Activated CD4-positive, alpha-beta T cell treated with anti-CD3 and anti-CD28 coated beads, Interleukin-2, amount 50 U/mL, for 24 hours (primary cell): ENCODE results near the gene MBD3L5.
"Not testable (repeated sequence)": the region's sequence is repeated elsewhere in the genome, so short reads cannot be mapped to it uniquely, and the experiment has no call there.

Source experiments
- DNase-seq, 2 donors: peaks; one replicate each; pipeline ENCODE4 v3.0.0-alpha.2; 2020; ENCODE audit warnings: low read depth in 1 of 2, low spot score in 1 of 2

MBD3L5 gene

DNA sequence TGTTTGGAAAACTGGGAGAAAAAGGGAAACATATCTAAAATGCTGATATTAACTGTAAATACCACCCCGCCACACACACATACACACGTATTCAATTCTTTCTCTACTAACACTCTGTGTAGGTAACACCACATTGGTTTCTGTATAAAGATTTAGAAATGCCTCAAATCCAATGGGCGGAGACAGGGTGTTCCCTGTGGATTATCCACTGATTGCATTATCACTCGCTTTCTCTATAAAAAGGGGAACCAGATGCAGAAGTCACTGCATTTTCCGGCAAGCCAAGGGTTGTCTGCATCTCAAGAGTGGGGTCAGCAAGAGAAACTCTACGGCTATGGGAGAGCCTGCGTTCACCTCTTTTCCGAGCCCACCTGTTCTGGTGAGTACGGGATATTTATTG is at the start of gene MBD3L5:
Gene MBD3L5, plus strand, starts transcription at position 301 of the 400 bp plus-strand sequence. Its CDS starts 34 bp downstream, at position 335.
- not testable (repeated sequence) for DNase-seq

DNA sequence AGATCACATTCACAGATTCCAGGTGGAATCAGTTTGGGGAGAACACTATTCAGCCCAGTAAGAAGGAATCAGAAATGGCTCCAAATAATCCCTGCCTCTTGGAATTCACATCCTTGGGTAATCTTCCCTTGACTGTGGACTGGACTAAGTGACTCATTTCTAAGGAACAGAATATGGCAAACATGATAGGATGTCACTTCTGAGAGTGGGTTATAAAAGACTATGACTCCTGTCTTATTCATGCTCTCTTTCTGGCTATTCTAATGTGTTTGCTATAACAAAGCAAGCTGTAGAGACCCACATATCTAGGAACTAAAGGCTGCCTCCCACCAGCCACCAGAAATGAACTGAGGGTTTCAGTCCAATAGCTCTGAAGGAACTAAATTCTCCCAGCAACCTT is 46.9 kb upstream of the MBD3L5 start:
- no peak for DNase-seq

DNA sequence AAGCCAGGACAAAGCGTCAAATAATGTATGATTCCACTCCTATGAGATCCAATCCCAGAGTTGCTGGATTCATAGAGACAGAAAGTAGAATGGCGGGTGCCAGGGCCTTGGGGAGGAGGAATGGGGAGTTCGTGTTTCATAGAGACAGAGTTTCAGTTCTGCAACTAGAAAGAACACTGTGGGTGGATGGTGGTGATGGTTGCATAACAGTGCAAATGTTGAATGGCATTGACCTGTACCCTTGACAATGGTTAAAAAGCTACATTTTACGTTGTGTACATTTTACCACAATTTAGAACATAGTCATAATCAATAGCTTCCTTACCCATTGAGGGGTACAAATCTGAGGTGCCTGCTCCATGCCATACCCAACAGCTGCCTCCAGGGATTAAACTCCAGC is 42.5 kb upstream of the MBD3L5 start:
- no peak for DNase-seq

- DNase-seq = no peak
These were observed 42.1 kb upstream of the MBD3L5 start for GRCh38 chr19:6988257-6988656.

DNA sequence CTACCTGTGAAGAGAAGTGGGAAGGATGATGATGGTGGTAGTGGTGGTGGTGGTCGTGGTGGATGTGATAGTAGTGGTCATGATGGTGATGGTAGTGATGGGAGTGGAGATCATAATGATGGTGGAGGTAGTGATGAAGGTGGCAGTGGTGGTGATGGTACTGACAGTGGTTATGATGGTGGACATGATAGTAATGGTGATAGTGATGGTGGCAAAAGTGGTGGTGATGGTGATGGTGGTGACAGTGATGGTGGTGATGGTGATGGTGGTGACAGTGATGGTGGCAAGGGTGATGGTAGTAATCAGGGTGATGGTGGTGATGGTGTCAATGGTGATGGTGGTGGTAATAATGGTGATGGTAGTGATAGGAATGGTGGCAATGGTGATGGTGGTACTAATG is 35.3 kb upstream of the MBD3L5 start:
- DNase-seq = no peak

GRCh38 chr19:6996810-6997209 is 33.6 kb upstream of the MBD3L5 start:
- no peak for DNase-seq

GRCh38 chr19:6997679-6998445 is 32.5 kb upstream of the MBD3L5 start:
- DNase-seq = no peak

DNA sequence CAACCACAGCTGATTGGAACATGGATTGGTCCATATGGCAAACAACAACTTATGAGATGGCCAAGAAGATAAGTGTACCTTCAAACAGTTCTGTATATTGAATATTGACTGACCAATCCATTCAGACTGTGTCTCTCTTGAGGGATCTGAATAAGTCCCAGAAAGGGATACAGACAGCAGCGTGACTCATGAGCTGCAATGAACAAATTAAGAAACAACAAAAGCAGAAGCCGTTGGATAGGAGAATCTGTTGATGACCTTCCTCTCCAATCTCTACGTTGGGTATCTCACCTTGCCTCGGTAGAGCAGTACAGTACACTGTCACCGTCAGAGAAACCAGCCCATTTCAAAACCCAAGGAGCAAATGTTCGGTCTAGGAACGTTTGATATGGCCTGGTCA is 30.4 kb upstream of the MBD3L5 start:
- DNase-seq = no peak

DNA sequence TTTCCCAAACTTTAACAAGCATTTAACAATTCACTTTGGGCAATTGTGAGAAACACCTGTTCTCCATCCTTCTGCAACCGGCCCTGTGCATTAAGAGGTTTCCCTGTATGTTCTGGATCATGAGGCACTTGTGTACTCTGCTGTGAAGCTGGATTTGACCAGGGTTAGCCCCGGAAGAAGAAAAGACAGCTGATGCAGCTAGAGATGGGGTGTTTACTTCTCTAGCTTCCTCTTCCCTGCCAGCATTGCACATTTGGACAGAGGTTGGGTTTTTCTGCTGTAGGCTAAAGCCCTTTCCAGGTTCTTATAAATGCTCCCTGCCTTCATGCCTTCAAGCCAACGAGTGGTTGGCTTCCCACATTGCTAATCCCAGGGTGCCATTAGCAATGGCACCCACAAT is 30.0 kb upstream of the MBD3L5 start:
- no peak for DNase-seq

DNA sequence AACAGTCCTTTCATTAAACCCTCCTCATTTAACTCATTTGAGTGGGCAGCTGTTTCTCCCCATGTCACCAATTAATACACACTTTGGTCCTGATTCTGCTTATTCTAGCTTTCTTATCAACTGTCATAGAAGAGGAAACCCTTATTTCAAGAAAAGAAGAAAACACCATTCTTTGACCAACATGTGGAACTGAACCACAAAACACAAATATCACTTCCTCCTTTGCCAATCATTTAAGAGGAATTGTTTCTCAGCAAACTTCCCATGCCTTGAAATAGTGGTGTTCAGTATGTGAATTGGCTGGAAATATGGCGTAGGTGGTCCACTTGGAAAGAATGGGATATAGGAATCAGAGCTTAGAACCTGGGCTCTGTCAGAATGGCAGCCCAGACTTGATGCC is 29.6 kb upstream of the MBD3L5 start:
- no peak for DNase-seq

DNA sequence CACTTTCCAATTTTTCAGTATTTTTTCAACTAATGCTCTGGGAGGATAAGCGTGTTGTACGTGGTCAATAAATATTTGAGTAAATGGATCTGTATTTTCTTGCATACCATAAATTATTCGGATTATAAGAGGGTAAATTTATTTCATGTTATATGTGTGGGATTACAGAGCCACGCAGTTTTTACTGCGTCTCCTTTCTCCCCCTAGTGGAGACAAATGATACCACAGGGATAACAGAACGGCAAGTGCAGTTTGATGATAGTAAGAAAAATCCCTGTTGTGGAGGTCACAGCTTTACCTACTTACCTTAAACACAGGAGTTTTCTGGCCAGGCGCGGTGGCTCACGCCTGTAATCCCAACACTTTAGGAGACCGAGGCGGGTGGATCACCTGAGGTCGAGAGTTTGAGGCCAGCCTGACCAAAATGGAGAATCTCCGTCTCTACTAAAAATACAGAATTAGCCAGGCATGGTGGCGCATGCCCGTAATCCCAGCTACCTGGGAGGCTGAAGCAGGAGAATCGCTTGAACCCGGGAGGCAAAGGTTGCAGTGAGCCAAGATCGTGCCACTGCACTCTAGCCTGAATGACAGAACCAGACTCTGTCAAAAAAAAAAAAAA is 26.0 kb upstream of the MBD3L5 start:
- no peak for DNase-seq

- DNase-seq = no peak
These were observed 24.2 kb upstream of the MBD3L5 start for GRCh38 chr19:7006135-7006704.

DNA sequence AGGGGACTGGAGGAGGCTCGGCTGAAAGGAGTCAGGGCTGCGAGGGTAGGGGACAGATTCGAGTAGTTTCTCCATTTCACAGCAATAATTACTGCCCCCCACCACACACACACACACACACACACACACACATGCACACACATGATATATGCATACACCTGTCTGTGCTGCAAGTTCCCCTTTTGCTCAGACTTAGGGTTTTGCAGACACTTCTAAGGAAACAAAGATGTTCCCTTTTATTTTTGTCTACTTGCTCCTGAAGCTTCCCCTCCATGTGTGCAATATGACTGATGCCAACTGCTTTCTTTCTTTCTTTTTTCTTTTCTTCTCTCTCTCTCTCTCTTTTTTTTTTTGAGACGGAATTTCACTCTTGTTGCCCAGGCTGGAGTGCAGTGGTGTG is 22.5 kb upstream of the MBD3L5 start:
- DNase-seq = no peak

DNA sequence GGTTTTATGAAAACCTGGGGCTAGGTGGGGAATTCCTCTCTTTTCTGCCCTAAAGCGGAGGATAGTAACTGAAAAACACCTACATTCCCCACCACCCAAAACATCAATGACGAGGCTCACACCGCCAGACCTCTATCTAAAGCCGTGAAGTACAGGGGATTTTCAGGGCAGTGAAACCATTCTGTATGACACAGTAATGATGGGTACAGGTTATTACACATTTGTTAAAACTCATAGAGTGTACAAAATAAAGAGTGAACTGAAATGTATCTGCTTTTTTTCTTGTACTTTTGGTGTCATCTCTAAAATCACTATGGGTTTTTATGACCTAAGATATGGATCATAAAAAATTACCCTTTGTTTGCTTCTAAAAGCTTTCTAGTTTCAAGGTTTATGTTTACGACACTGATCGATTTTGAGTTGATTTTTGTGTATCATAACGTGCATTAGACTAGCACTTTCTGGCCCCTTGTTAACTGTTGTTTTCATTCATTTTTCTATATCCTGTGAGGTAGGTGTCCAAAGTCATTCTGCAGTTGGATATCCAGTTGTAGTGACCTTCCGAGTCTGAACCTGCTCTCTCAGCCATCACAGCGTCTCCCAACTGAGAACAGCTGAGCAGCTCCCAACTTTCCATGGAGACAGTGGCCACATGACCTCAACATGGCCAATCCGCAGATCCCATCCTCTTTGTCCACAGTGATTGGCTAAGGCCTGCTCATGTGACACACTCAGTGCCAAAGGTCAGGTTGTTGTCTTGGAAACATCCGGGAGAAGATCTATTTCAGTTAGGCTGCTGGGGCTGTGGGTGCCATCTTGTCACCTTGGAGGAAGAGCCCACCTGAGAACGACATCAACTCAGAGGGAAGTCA is 19.4 kb upstream of the MBD3L5 start:
- DNase-seq = peak in 1 of 2 donors; percentile 26

DNA sequence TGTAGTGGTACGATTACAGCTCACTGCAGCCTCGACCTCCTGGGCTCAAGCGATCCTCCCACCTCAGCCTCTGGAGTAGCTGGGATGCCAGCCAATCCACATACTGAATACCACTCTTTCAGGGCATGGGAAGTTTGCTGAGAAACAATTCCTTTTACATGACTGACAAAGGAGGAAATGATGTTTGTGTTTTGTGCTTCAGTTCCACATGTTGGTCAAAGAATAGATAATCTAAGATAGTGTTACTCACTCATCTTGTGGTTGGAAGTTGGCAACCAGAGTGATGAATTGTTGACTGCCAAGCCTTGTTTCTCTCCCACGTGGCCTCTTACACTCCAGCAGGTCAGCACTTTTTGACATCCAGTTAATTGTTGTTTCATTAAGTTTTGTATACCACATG is 16.7 kb upstream of the MBD3L5 start:
- no peak for DNase-seq

DNA sequence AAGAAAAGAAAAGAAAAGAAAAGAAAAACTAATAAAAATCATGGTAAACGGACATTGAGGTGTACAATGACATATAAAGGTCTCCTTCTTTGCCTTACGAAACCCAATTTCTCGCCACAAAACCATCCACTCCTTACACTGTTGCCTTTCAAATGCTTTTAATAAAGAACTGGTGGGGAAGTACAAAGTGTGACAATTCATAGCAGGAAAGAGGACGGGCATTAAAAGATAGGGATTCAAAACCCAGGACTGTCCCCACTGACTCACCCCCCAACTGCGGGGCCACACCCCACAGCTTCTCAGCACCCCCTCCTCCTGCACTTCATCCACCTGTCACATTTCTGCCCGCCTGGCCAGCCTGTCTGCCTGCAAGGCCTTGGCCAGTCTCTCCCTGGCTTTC is 11.6 kb upstream of the MBD3L5 start:
- DNase-seq = no peak

GRCh38 chr19:7021331-7021730 is 9.0 kb upstream of the MBD3L5 start, which contains the start of gene MBD3L2B:
Gene MBD3L2B (minus strand): TSS chr19:7021431. CDS start chr19:7021397, 34 bp downstream.
- not testable (repeated sequence) for DNase-seq

DNA sequence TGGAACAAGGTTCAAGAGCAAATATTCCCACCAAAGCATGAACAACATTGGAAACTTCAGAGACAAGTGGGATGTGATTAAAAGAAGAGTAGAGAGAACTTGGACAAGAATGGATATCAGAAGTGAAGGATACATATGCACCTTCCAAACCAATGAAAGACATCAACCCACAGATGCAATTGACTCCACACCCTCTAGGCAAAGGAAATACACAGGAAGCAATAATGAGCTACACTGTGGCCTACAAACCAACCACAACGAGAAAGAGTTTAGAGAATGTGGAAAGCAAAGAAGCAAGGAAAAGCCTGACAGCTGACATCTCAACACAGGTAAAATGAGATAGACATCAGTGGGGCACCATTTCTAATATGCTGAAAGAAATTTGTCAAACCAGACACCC is 1.6 kb upstream of the MBD3L5 start:
- DNase-seq = not testable (repeated sequence)

GRCh38 chr19:7040079-7040478 is 9.7 kb downstream of the MBD3L5 start, which contains the start of gene MBD3L4:
Gene MBD3L4 (minus strand): TSS chr19:7040179. CDS start chr19:7040144, 35 bp downstream.
- DNase-seq = not testable (repeated sequence)

DNA sequence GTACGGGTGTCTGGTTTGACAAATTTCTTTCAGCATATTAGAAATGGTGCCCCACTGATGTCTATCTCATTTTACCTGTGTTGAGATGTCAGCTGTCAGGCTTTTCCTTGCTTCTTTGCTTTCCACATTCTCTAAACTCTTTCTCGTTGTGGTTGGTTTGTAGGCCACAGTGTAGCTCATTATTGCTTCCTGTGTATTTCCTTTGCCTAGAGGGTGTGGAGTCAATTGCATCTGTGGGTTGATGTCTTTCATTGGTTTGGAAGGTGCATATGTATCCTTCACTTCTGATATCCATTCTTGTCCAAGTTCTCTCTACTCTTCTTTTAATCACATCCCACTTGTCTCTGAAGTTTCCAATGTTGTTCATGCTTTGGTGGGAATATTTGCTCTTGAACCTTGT is 11.2 kb downstream of the MBD3L5 start:
- DNase-seq = not testable (repeated sequence)

- DNase-seq = not testable (repeated sequence)
These were observed 18.6 kb downstream of the MBD3L5 start, which contains the start of gene MBD3L2 for GRCh38 chr19:7049021-7049420. Gene MBD3L2 (plus strand): TSS chr19:7049321. CDS start chr19:7049374, 53 bp downstream.
